Measurements from ENCODE around the gene GPATCH1.
"Not testable (repeated sequence)": the region's sequence is repeated elsewhere in the genome, so short reads cannot be mapped to it uniquely, and the experiment has no call there.

Gene GPATCH1, protein sequence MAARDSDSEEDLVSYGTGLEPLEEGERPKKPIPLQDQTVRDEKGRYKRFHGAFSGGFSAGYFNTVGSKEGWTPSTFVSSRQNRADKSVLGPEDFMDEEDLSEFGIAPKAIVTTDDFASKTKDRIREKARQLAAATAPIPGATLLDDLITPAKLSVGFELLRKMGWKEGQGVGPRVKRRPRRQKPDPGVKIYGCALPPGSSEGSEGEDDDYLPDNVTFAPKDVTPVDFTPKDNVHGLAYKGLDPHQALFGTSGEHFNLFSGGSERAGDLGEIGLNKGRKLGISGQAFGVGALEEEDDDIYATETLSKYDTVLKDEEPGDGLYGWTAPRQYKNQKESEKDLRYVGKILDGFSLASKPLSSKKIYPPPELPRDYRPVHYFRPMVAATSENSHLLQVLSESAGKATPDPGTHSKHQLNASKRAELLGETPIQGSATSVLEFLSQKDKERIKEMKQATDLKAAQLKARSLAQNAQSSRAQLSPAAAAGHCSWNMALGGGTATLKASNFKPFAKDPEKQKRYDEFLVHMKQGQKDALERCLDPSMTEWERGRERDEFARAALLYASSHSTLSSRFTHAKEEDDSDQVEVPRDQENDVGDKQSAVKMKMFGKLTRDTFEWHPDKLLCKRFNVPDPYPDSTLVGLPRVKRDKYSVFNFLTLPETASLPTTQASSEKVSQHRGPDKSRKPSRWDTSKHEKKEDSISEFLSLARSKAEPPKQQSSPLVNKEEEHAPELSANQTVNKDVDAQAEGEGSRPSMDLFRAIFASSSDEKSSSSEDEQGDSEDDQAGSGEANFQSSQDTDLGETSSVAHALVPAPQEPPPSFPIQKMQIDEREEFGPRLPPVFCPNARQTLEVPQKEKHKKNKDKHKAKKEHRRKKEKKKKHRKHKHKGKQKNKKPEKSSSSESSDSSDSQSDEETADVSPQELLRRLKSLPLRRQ

DNA sequence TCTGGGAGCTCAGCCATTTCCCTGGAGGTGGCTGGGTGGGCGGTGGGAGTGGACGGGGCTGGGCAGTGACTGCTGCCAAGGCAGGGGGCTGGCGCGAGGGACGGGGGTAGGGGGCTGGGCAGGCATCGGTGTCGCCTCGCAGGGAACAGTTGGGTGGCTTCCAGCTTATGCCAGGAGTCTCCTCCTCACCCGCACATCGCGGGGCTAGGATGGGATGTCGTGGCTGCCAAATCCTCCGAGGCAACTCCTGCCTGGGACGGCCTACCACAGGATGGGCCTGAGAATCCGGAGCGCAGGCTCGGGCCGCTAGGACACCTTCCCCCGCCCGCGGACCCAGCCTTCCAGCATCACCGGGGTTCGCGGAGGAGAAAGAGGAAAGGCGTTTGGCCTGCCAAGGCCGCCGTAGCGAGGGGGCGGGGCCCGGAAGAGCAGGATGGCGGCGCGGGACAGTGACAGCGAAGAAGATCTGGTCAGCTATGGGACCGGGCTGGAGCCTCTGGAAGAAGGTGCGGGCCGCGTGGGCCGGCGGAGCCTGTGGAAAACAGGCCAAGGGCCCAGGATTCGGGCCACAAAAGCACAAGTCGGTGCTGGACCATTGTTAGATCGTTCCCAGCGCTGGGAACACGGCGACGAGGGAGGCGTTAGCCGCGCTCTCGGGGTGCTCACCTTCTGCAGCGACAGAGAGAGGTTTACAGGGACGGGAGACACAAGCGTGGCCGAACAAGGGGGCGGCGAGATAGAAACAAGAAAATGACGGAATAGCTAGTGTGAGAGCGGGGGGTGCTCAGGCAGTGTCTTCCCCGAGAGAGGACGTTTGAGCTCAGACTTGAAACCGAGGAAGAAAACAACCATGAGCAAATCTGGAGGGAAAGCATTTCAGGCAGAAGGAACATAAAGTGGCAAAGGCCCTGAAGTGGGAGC lies at the start of gene GPATCH1:
GPATCH1 (plus strand) TSS at position 421 of the 921 bp plus-strand sequence; CDS start at position 434, 13 bp downstream.
- FAIRE-seq, result no peak

GRCh38 chr19:33032218-33032781 lies 48.7 kb upstream of the GPATCH1 start:
- FAIRE-seq, result no peak

DNA sequence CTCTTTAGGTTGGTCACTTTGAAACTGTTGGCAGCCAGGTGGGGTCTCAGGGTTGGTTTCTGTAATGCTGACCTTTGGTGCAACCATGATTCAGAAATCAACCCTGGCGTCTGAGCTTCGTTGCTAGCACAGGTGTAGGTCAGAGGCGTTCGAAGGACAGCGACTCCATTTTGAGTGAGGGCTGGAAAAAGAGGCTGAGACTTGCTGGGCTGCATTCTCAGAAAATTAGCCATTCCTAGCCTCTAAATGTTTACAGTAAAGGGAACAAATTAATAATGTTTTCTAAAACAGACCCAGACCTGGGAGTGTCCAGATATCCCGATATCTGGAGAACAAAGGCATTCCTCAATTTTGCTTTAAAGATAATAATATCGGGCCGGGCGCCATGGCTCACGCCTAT lies 45.5 kb upstream of the GPATCH1 start:
- no peak for FAIRE-seq

DNA sequence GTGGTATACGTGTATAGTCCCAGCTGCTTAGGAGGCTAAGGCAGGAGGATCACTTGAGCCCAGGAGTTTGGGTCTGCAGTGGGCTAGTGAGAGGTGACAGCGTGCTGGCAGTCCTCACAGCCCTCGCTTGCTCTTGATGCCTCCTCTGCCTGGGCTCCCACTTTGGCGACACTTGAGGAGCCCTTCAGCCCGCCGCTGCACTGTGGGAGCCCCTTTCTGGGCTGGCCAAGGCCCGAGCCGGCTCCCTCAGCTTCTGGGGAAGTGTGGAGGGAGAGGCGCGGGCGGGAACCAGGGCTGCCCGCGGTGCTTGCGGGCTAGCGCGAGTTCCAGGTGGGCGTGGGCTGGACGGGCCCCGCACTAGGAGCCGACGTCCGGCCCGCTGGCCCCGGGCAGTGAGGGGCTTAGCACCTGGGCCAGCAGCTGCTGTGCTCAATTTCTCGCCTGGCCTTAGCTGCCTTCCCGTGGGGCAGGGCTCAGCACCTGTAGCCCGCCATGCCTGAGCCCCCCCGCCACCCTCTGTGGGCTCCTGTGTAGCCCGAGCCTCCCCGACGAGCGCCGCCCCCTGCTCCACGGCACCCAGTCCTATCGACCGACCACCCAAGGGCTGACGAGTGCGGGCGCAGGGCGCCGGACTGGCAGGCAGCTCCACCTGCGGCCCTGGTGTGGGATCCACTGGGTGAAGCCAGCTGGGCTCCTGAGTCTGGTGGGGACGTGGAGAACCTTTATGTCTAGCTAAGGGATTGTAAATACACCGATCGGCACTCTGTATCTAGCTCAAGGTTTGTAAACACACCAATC lies 44.4 kb upstream of the GPATCH1 start:
- FAIRE-seq, result not testable (repeated sequence)

- FAIRE-seq, result not testable (repeated sequence)
These were observed 43.6 kb upstream of the GPATCH1 start for GRCh38 chr19:33037168-33038025.

- FAIRE-seq, result no peak
These were observed 41.8 kb upstream of the GPATCH1 start for GRCh38 chr19:33039108-33039599.

- FAIRE-seq, result no peak
These were observed 41.2 kb upstream of the GPATCH1 start for GRCh38 chr19:33039815-33040214.

DNA sequence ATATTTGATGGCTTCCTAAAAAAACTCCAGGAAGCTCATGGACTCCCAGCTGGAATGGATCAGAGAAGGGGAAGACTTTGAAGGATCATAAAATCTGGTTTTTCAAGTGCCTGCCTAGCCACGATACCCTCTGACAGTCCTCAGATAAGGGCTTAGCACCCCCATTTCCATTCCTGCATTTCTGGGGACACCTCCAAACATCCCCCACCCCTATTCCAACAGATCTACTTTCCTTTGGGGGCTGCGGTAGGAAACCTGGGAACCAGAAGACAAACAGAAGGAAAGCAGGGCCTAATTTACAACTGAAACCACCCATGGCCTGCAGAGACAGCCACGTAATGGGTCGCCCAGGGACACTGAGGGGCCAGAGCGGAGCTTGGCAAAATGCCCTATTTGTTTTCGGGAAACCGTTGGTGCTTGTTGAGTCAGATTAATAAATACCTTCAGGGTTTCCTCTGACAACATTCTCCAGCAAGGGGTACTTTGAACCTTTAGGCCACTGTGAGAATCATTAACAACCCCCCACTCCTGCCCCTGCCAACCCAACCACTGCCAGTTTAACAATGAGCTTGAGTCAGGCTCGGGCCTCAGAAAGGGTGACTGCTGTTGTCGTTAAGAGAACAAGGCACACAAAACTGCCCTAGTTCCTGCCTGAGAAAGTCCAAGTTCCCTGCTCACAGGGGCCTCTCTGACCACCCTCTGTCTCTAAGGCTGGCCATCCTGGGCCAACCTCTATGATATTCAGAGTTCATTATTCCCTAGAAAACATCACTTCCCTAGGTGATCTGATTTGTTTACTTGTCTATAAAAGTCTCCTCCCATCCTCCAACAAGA lies 39.8 kb upstream of the GPATCH1 start:
- no peak for FAIRE-seq

GRCh38 chr19:33041828-33042160 lies 39.2 kb upstream of the GPATCH1 start:
- FAIRE-seq, result not testable (repeated sequence)

GRCh38 chr19:33047422-33047821 lies 33.6 kb upstream of the GPATCH1 start:
- no peak for FAIRE-seq

DNA sequence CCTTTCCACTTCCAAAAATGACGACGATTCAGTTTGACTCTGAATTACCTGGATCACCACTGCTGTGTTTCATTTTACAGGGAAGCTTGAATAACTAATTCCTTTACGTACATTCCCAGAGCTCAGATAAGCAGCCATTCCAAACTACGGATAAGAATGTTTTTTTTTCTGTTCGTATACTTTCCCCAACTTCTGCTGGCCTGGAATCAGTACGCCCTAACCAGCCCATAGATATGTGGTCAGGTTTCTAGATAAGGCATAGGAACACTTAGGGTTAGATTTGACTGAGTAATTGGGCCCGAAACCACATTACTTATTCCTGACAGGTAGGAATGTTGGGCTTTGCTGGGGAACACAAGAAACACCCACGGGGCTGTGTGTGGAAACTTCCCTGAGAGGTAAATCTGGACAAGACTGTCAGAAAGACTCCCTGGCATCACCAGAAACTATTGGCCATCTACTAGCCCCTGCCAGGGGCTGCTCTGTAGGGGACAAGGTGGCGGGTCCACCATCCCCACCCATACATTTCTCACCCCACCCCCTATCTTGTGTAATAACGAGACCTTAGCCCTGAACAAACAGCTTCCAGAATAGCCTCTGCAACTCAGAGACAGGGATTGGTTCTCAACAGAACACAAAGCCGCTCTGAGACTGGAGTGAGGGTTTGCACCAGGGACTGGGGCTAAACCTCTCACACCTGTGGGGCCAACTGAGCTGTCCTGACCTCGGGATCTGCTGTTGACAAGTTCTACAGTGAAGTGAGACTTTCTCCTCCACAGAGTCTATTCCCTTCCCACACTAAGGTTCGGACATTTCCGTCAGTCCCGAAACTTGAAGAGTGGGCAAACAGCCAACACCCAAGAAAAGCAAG lies 31.9 kb upstream of the GPATCH1 start:
- no peak for FAIRE-seq

GRCh38 chr19:33050110-33050509 lies 30.9 kb upstream of the GPATCH1 start:
- FAIRE-seq, result no peak

DNA sequence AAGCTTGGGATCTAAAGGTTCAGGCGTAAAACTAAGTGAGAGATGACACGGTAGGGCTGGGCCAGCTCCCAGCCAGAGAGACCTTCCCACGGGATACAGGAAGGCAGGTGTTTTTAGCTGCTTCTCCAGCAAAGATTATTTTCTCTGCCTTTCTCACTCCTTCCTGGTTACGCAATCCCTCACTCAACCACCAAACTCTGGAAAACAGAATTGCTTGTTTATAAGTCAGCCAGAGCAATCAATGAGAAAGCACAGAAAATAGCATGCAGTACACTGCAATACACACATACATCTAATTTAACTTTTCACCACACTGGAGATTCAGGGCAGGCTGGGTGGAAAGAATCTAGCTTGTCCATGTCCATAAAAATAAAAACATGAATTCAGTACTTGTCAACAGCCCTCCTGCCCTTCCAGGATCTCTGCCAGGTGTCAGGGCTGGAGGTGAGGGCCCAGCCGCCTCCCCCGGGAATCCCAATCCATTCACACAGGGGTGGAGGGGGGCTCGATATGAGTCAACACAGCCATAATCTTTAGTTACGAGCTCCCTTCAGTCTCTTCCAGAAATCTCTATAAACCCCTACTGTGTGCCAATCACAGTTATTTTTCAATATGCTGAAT lies 28.5 kb upstream of the GPATCH1 start:
- no peak for FAIRE-seq

DNA sequence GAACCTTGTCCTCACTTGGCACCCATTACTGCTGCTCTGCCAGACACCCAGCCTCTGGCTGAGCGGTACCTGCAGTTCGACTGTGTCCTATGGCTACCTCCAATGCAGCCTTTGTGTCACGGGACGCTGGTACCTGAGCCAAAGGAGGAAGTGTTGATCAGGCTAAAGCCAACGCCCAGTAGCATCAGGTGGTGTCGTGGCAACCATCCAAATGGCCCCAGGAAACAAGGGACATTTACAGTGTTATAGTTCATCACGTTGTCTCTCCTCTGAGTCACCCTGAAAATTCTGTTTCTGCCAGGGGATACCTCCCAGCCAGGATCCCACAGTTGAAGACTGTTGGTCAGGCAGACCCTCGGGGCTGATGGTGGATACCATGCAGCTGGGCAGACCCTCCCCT lies 26.4 kb upstream of the GPATCH1 start:
- FAIRE-seq, result no peak

GRCh38 chr19:33055718-33056117 lies 25.3 kb upstream of the GPATCH1 start:
- no peak for FAIRE-seq

GRCh38 chr19:33060586-33060985 lies 20.4 kb upstream of the GPATCH1 start:
- no peak for FAIRE-seq

DNA sequence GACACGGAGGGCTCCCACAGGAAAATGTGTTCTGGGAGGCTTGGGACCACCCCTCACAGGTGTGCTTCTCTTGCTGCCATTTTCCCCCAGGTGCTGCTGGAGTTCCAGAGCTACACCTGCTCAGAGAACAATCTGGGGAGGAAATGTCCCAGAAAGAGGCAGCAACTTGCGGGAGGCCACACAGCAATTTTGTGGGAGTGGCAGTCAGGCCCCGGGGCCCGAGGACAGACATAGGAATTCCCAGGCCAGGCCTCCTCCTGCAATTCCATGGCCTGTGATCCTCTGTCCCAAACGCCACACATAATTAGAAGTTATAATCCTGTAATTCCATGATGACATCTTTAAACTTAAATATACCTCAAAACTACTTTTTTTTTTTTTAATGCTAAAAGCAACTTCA lies 18.1 kb upstream of the GPATCH1 start:
- no peak for FAIRE-seq

- FAIRE-seq, result no peak
These were observed 17.6 kb upstream of the GPATCH1 start for GRCh38 chr19:33063356-33063752.

Data from islet of Langerhans (tissue), 1 donor.